Articular chondrocyte of knee joint (primary cell): ENCODE measurements around the gene URAD. TPM values are rescaled to one million over a fixed set of nuclear protein-coding genes. Genes with fewer than 3 reads are reported as not detected.

Experiments used
- small RNA-seq: library from RNA; depleted of rRNA; stranded (forward); fragments of <200 nt; gene quantifications from one replicate; pipeline ENCODE3, GENCODE V24; 2012
- total RNA-seq: library from RNA; depleted of rRNA; stranded (reverse); fragments of >200 nt; gene quantifications from 2 replicates; pipeline ENCODE4 v1.2.3, GENCODE V29; 2012

URAD gene
- not detected in 2 replicates for total RNA-seq

GRCh38 chr13:27988520-27988919 is at the start of gene URAD:
URAD (minus strand) TSS chr13:27988693; CDS start chr13:27988637, 56 bp downstream.

GRCh38 chr13:27969082-27969865 is 19.2 kb downstream of the URAD start, which contains the start of gene CDX2:
CDX2 (minus strand) TSS chr13:27969315; CDS start chr13:27969006, 309 bp downstream.

Small RNAs within 50 kb of the gene (small RNA-seq; reads per million reads assigned to genes)
- gene ATP5F1EP2, result not detected
- gene RN7SL272P, result not detected

Other genes with a start within 250 kb of the URAD start
- not detected in 2 replicates for gene GSX1, start 196.2 kb downstream of the URAD start, total RNA-seq
- not detected in 2 replicates for gene PDX1, start 68.7 kb downstream of the URAD start, total RNA-seq
- gene CDX2, start 19.4 kb downstream of the URAD start, total RNA-seq, result not detected in 2 replicates
- gene FLT3, start 111.9 kb upstream of the URAD start, total RNA-seq, result not detected in 2 replicates
- gene PAN3, start 149.9 kb upstream of the URAD start, total RNA-seq, result 30.4 and 31.0 TPM in 2 replicates